Choroid plexus epithelial cell (primary cell): ENCODE results near the gene MGAT4B.
"Not testable (repeated sequence)": the region's sequence is repeated elsewhere in the genome, so short reads cannot be mapped to it uniquely, and the experiment has no call there.

ENCODE experiments used
- DNase-seq: peaks from one replicate; pipeline ENCODE4 v3.0.0-alpha.2; 2010; ENCODE audit warnings: low read depth
- H3K4me3 ChIP-seq: 2 replicates; pipeline ENCODE4 v1.5.1; 2011; ENCODE audit warnings: low read depth, mild to moderate bottlenecking, control low read depth, low read length, moderate library complexity
- CTCF ChIP-seq: conservative IDR thresholded peaks from 2 replicates; pipeline ENCODE4 v1.5.1; 2011; ENCODE audit warnings: low read depth, mild to moderate bottlenecking, control low read depth, inconsistent platforms, low read length, moderate library complexity

Gene MGAT4B

GRCh38 chr5:179794171-179794570 is 12.5 kb downstream of the MGAT4B start:
- no peak for DNase-seq
- no peak overlapping the region for H3K4me3 ChIP-seq
- no peak for TF ChIP-seq CTCF

DNA sequence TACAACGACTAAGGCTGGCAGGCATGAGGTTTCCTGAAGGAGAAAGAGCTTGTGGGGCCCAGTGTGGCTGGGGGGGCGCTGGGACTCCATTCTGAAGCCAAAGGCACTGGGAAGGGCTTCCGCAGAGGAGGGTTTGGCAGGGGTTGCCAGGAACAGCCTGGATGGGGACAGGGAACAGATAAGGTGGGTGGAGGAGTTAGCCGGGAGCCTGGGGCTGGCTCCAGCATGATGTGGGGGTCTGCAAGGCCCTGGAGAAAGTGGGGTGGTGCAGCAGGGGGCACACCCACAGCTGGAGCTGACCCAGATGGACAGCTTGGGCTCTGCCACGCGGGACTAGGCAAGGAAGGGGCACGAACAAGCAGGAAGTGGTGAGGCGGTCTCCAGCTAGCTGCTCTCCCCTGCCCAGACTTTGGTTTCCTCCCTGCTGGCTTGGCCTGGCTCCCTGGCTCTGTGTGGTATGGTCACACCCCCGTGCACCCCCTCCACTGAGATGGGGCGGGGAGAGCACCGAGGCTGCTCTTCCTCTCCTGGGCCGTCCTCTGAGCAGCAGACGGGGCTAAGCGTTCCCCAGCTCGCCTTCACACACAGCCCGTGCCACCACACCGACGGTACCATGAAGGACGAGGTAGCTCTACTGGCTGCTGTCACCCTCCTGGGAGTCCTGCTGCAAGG is 13.1 kb downstream of the MGAT4B start, which contains the start of gene LTC4S:
LTC4S (plus strand) TSS at position 519 of the 672 bp plus-strand sequence; CDS start at position 614, 95 bp downstream.
- no peak for TF ChIP-seq CTCF
- DNase-seq, result peak; percentile 56
- H3K4me3 ChIP-seq, result no peak within 1 kb of the TSS

DNA sequence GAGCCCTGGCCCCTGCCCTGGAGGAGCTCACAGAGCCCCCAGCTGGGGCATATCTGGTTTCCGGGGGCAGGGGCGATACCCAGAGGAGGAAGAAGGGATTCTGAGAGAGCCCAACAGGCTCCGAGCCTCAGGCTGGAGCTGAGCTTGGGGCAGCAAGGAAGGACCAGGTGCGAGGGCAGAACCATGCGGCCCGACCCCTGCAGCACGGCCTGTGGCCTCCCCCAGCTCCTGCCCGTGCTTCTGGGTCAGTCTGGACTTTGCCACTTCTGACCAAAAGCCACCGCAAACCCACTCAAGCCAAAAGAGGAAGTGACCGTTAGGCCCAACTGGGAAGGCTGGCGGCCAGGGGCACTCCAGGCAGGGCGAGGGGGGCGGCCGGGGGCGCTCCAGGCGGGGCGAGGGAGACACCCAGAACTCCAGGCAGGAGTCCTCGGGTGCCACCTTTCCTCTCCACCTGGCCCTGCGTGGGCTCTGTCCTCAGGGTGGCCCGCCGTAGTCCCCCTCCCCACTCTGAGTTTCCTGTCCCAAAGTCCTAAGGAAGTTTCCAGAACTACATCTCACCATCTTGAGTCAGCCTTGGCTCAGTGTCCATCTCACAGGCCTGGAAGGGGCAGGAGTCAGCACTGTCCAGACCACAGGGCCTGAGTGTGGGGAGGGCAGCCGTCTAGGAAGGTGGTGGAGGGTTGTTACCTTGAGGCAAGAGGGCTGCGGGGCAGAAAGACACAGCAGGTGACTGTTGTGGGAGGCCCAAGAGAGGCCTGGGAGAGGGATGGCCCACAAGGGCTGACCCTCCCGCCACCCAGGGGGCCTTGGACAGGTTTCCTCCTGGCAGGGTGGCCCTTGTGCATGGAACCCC is 13.8 kb downstream of the MGAT4B start:
- H3K4me3 ChIP-seq, result no peak overlapping the region
- no peak for DNase-seq
- no peak for TF ChIP-seq CTCF

DNA sequence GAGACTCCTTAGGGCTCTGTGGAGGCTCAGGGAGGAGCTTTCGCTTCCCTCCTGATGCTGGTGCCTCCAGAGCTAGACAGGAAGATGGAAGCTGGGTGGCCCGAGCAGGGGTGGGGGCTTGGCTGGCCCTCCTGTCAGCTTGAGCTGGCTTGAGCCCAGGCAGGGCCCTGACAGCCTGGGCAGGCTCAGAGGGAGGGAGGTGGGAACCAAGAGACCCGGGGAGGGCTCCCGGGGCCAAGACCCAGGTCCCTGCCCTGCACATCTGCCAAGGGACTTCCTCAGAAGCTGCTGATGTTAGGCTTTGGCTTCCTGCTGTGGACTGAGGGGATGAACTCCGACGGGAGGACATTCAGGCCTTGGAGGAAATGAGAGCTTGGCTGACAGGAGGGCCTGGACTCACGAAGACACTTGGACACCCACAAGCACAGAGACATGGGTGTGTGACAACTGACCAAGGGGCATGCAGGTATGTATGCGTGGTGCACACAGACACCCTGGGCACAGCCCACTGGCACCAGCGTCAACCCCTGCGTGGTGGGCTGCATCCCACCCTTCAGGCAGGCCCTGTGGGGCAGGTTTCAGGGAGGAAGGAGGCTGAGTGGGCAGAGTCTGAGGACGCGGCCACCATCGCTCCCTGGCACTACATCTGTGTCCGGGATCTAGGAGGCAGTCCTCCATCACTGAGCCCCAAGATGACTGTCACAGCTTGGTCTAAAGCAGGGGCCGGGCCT is 14.6 kb downstream of the MGAT4B start:
- no peak overlapping the region for H3K4me3 ChIP-seq

GRCh38 chr5:179789278-179789677 is 17.4 kb downstream of the MGAT4B start:
- DNase-seq, H3K4me3 ChIP-seq: not testable (repeated sequence)

More for the DNA sequence above, 14.6 kb downstream of the MGAT4B start:
- DNase-seq, result no peak
- TF ChIP-seq CTCF, result no peak

DNA sequence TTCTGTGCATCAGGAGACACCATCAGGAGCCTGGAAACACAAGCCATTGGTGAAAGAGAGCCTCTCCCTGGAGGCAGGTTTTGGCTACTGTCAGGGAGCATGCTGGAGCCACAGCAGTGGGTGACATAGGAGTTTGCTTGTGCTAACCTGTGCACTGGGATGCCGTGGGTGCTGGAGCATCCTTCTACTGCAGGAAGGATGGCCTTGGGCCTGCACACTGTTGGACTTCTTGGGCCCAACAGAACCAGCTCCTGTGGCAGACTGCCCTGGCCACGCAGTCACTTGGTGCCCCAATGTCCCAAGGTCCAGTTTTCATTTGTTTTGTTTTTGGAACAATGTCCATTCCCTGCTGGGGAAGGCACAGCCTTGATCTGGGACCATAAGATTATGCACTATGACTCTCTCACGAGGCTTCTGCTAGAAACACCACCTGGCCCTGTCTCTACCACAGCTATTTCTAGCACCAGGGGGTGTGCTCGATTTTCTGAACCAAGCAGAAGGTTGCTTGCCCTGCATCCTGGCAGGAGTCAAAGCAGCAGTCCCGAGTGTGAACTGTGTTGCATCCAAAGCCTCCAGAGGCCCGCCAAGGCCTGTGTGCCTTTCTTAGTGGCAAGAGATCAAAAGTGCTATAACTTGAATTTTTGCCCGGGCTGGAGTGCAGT is 18.3 kb downstream of the MGAT4B start:
- no peak overlapping the region for H3K4me3 ChIP-seq
- no peak for DNase-seq
- TF ChIP-seq CTCF, result no peak

DNA sequence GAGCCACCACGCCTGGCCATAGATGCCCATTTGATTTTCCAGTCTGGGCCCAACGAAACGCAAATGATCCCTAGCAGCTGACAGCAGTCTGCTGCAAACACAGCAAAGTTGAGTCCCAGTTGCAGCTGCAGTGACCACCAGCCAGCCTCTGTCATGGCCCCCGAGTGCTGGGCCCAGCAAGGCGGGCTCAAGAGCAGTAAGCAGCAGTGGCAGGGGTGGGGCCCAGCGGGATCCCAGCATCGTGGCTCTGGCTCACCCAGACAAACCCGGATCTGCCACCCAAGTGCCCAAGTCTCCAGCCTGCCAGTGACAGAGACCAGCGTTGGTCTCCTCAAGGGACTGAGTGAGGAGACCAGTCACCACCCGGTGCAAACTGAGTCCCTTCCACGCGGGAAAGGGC is 19.8 kb downstream of the MGAT4B start:
- no peak for DNase-seq
- no peak for TF ChIP-seq CTCF

More for the DNA sequence above, 19.8 kb downstream of the MGAT4B start:
- no peak overlapping the region for H3K4me3 ChIP-seq
